Nephron (organoid): ENCODE measurements around the gene HECTD2.
"Not testable (repeated sequence)": the region's sequence is repeated elsewhere in the genome, so short reads cannot be mapped to it uniquely, and the experiment has no call there.

ENCODE experiments used
- H3K27ac Mint-ChIP-seq, 3 experiments: 2 replicates each; pipeline ENCODE4 v1.8.0; 2020; ENCODE audit warnings: mixed read lengths in 3 of 3, mild to moderate bottlenecking in 2 of 3, moderate library complexity in 1 of 3
- H3K27me3 Mint-ChIP-seq: 2 replicates; pipeline ENCODE4 v1.8.0; 2021; ENCODE audit warnings: low read depth, mild to moderate bottlenecking, moderate library complexity, mixed read lengths
- H3K36me3 Mint-ChIP-seq: 2 replicates; pipeline ENCODE4 v1.8.0; 2020; ENCODE audit warnings: low read depth, mixed read lengths
- H3K4me1 Mint-ChIP-seq: 2 replicates; pipeline ENCODE4 v1.8.0; 2020; ENCODE audit warnings: mixed read lengths
- H3K4me3 Mint-ChIP-seq, 3 experiments: 2 replicates each; pipeline ENCODE4 v1.8.0; 2020; ENCODE audit warnings: mild to moderate bottlenecking in 3 of 3, mixed read lengths in 3 of 3, moderate library complexity in 2 of 3
- H3K9me3 Mint-ChIP-seq: 2 replicates; pipeline ENCODE4 v1.8.0; 2020; ENCODE audit warnings: mixed read lengths
- CTCF ChIP-seq, 3 experiments: fragments of 200-600 bp; sonication (generic); IDR thresholded peaks; one replicate each; pipeline ENCODE4 v1.5.0; 2021; ENCODE audit warnings: antibody characterized with exemption in 3 of 3; ENCODE audit not compliant: unreplicated experiment in 3 of 3

The HECTD2 gene

GRCh38 chr10:91525896-91526712 is 116.0 kb downstream of the HECTD2 start:
- Mint-ChIP-seq H3K27me3 (no peaks in the 10 kb centered on the region), H3K4me1 (no peaks in the 10 kb centered on the region), H3K36me3 (no peaks in the 10 kb centered on the region), H3K4me3 (no peak overlapping the region), H3K9me3 (peaks cover 14% of the 10 kb centered on the region), H3K27ac (no peak overlapping the region)
- no peak for TF ChIP-seq CTCF (IDR thresholded peaks at IDR 0.05; ENCODE audit: unreplicated experiment in 3 of 3)

- peak overlapping the region in 2 of 3 experiments; percentile 20 to 64 for H3K27ac Mint-ChIP-seq
- no peaks in the 10 kb centered on the region for H3K27me3 Mint-ChIP-seq
- H3K36me3 Mint-ChIP-seq: no peaks in the 10 kb centered on the region
- no peak overlapping the region for H3K4me3 Mint-ChIP-seq
- TF ChIP-seq CTCF (IDR thresholded peaks at IDR 0.05; ENCODE audit: unreplicated experiment in 3 of 3): no peak
- no peaks in the 10 kb centered on the region for H3K4me1 Mint-ChIP-seq
- H3K9me3 Mint-ChIP-seq: peaks cover 11% of the 10 kb centered on the region
Observed at GRCh38 chr10:91528080-91528479, 117.9 kb downstream of the HECTD2 start.

- no peaks in the 10 kb centered on the region for H3K27me3 Mint-ChIP-seq
- no peaks in the 10 kb centered on the region for H3K36me3 Mint-ChIP-seq
- H3K27ac Mint-ChIP-seq: peak overlapping the region in 1 of 3 experiments; percentile 64
- no peak for TF ChIP-seq CTCF (IDR thresholded peaks at IDR 0.05; ENCODE audit: unreplicated experiment in 3 of 3)
- H3K4me1 Mint-ChIP-seq: no peaks in the 10 kb centered on the region
- H3K4me3 Mint-ChIP-seq: no peak overlapping the region
- peaks cover 11% of the 10 kb centered on the region for H3K9me3 Mint-ChIP-seq
Observed at GRCh38 chr10:91528768-91529167, 118.6 kb downstream of the HECTD2 start.

GRCh38 chr10:91534789-91535188 is 124.6 kb downstream of the HECTD2 start:
- peaks cover 21% of the 10 kb centered on the region for H3K4me1 Mint-ChIP-seq
- H3K4me3 Mint-ChIP-seq, H3K27me3 Mint-ChIP-seq: not testable (repeated sequence)

GRCh38 chr10:91536111-91536510 is 126.0 kb downstream of the HECTD2 start:
- peaks cover 29% of the 10 kb centered on the region for H3K4me1 Mint-ChIP-seq
- H3K9me3 Mint-ChIP-seq: peaks cover 18% of the 10 kb centered on the region
- H3K27ac Mint-ChIP-seq: peak overlapping the region; percentile 83 to 99 (median 99)
- H3K4me3 Mint-ChIP-seq: no peak overlapping the region
- H3K36me3 Mint-ChIP-seq: peaks cover 9% of the 10 kb centered on the region
- TF ChIP-seq CTCF (IDR thresholded peaks at IDR 0.05; ENCODE audit: unreplicated experiment in 3 of 3): no peak
- no peaks in the 10 kb centered on the region for H3K27me3 Mint-ChIP-seq

More at GRCh38 chr10:91534789-91535188, 124.6 kb downstream of the HECTD2 start:
- Mint-ChIP-seq H3K27ac (peak overlapping the region in 1 of 3 experiments; percentile 32), H3K9me3 (peaks cover 23% of the 10 kb centered on the region)
- not testable (repeated sequence) for H3K36me3 Mint-ChIP-seq

GRCh38 chr10:91536733-91537132 is 126.6 kb downstream of the HECTD2 start:
- Mint-ChIP-seq H3K27ac (peak overlapping the region; percentile 83 to 99 (median 99)), H3K4me1 (peaks cover 35% of the 10 kb centered on the region), H3K9me3 (peaks cover 16% of the 10 kb centered on the region), H3K27me3 (no peaks in the 10 kb centered on the region), H3K4me3 (peak overlapping the region in 2 of 3 experiments; percentile 3 to 17), H3K36me3 (peaks cover 9% of the 10 kb centered on the region)
- TF ChIP-seq CTCF (IDR thresholded peaks at IDR 0.05; ENCODE audit: unreplicated experiment in 3 of 3): no peak
